CD14-positive monocyte (primary cell): ENCODE measurements around the gene RAB27B. TPM values are rescaled to one million over a fixed set of nuclear protein-coding genes. Genes with fewer than 3 reads are reported as not detected.

Experiments used
- DNase-seq, 3 donors: peaks; one replicate each; pipeline ENCODE4 v3.0.0-alpha.2; 2011 to 2022
- H2AFZ ChIP-seq: 2 replicates; pipeline ENCODE4 v1.6.0; 2012; ENCODE audit warnings: mild to moderate bottlenecking, low read depth, low read length, inconsistent platforms; ENCODE audit not compliant: insufficient read depth, poor library complexity, severe bottlenecking
- H3K27ac ChIP-seq, 2 donors: 1 replicate in 1 of 2; 2 replicates in 1 of 2; pipeline ENCODE4 v1.5.1; 2012 to 2013; ENCODE audit warnings: low read length in 2 of 2, control low read depth in 1 of 2, inconsistent platforms in 1 of 2, low read depth in 1 of 2, mild to moderate bottlenecking in 1 of 2
- H3K27me3 ChIP-seq, 2 donors: one replicate each; pipeline versions ENCODE4 v1.6.0 to v1.6.1; 2011 to 2013; ENCODE audit warnings: low read length in 2 of 2; ENCODE audit not compliant: control insufficient read depth in 2 of 2, insufficient read depth in 2 of 2
- H3K36me3 ChIP-seq, 2 donors: replicated peaks in 1 of 2; 1 replicate in 1 of 2; 2 replicates in 1 of 2; pipeline versions ENCODE4 v1.5.1 to v1.6.1; 2012 to 2013; ENCODE audit warnings: low read length in 2 of 2, control low read depth in 1 of 2, inconsistent platforms in 1 of 2, mild to moderate bottlenecking in 1 of 2; ENCODE audit not compliant: insufficient read depth in 2 of 2, control insufficient read depth in 1 of 2
- H3K4me1 ChIP-seq, 2 donors: 1 replicate in 1 of 2; 2 replicates in 1 of 2; pipeline versions ENCODE4 v1.5.1 to v1.6.1; 2012 to 2013; ENCODE audit warnings: low read length in 2 of 2, control low read depth in 1 of 2, inconsistent platforms in 1 of 2, mild to moderate bottlenecking in 1 of 2, moderate library complexity in 1 of 2; ENCODE audit not compliant: insufficient read depth in 2 of 2, control insufficient read depth in 1 of 2
- H3K4me2 ChIP-seq: replicated peaks from 2 replicates; pipeline ENCODE3; 2012; ENCODE audit warnings: low read length, moderate library complexity, mild to moderate bottlenecking; ENCODE audit not compliant: poor library complexity, severe bottlenecking; ENCODE audit errors: extremely low read depth
- H3K4me3 ChIP-seq, 3 experiments: fragments of 200-600 bp in 1 of 3; sonication (generic) in 1 of 3; replicated peaks in 1 of 3; 1 replicate in 2 of 3; 2 replicates in 1 of 3; pipeline ENCODE4 v1.5.1; 2011 to 2013; ENCODE audit warnings: low read length in 3 of 3, mild to moderate bottlenecking in 3 of 3, control low read depth in 2 of 3, low read depth in 2 of 3, inconsistent platforms in 1 of 3, moderate library complexity in 1 of 3
- H3K79me2 ChIP-seq: 2 replicates; pipeline ENCODE4 v1.6.0; 2012; ENCODE audit warnings: mild to moderate bottlenecking, control low read depth, inconsistent platforms, low read length, moderate library complexity; ENCODE audit not compliant: insufficient read depth
- H3K9ac ChIP-seq: 2 replicates; pipeline ENCODE4 v1.6.0; 2017; ENCODE audit warnings: low read length, mild to moderate bottlenecking; ENCODE audit not compliant: insufficient read depth, poor library complexity, severe bottlenecking
- H3K9me3 ChIP-seq, 2 donors: replicated peaks in 1 of 2; 1 replicate in 1 of 2; 2 replicates in 1 of 2; pipeline versions ENCODE4 v1.5.1 to v1.6.1; 2012 to 2013; ENCODE audit warnings: low read length in 2 of 2, control low read depth in 1 of 2; ENCODE audit not compliant: control insufficient read depth in 1 of 2, insufficient read depth in 1 of 2
- H4K20me1 ChIP-seq: 2 replicates; pipeline ENCODE4 v1.6.0; 2012; ENCODE audit warnings: mild to moderate bottlenecking, low read length, control low read depth, moderate library complexity; ENCODE audit not compliant: insufficient read depth
- H3K27ac Mint-ChIP-seq, 7 donors: one replicate each; pipeline ENCODE4 v1.8.0; 2020; ENCODE audit warnings: mild to moderate bottlenecking in 7 of 7, mixed read lengths in 7 of 7, moderate library complexity in 6 of 7, inconsistent platforms in 2 of 7
- H3K27me3 Mint-ChIP-seq, 3 donors: one replicate each; pipeline ENCODE4 v1.8.0; 2021 to 2022; ENCODE audit warnings: low read depth in 3 of 3, mild to moderate bottlenecking in 3 of 3, mixed read lengths in 3 of 3, moderate library complexity in 3 of 3, inconsistent platforms in 1 of 3
- H3K36me3 Mint-ChIP-seq, 2 donors: one replicate each; pipeline ENCODE4 v1.8.0; 2020; ENCODE audit warnings: mixed read lengths in 2 of 2, inconsistent platforms in 1 of 2, mild to moderate bottlenecking in 1 of 2
- H3K4me1 Mint-ChIP-seq: one replicate; pipeline ENCODE4 v1.8.0; 2020; ENCODE audit warnings: mild to moderate bottlenecking, mixed read lengths
- H3K4me3 Mint-ChIP-seq, 2 donors: one replicate each; pipeline ENCODE4 v1.8.0; 2020; ENCODE audit warnings: mild to moderate bottlenecking in 2 of 2, mixed read lengths in 2 of 2, moderate library complexity in 1 of 2
- H3K9me3 Mint-ChIP-seq, 7 donors: one replicate each; pipeline ENCODE4 v1.8.0; 2020 to 2022; ENCODE audit warnings: mixed read lengths in 7 of 7, mild to moderate bottlenecking in 6 of 7, moderate library complexity in 6 of 7, inconsistent platforms in 2 of 7
- WGBS: methylation state at CpG from one replicate; pipeline ENCODE4 v1.1.5; 2013; ENCODE audit warnings: missing lambda C conversion rate; ENCODE audit not compliant: insufficient coverage; 5-methylcytosine and 5-hydroxymethylcytosine counted together
- intact Hi-C, 2 donors: fragments of 100-400 bp; cut with micrococcal nuclease; formaldehyde crosslinking; loops; one replicate each; pipeline versions ENCODE4 v1.15.0 to v1.15.1; 2023
- polyA plus RNA-seq, 3 donors: library from polyadenylated mRNA; depleted of rRNA in 1 of 3; unstranded in 2 of 3; stranded (reverse) in 1 of 3; fragments of 300-500 nt in 2 of 3; fragments of >200 nt in 1 of 3; fragmentation: Illumina TruSeq in 2 of 3; gene quantifications; 1 replicate in 2 of 3; 2 replicates in 1 of 3; pipeline ENCODE4 v1.2.3, GENCODE V29; 2012 to 2021
- TF ChIP-seq, protein P1 (sequence below): fragments of 200-600 bp; IDR thresholded peaks from one replicate; pipeline ENCODE4 v1.8.0; 2022; ENCODE audit warnings: antibody characterized with exemption, mild to moderate bottlenecking

Gene RAB27B
- polyA plus RNA-seq, 3 donors = 0.11 to 0.13 TPM; not detected in 1

GRCh38 chr18:54879691-54880090 is 51.4 kb downstream of the RAB27B start:
- WGBS = 94% methylated on average over 2 of the region's 4 CpGs
- H3K79me2 ChIP-seq = no peaks in the 10 kb centered on the region
- H3K9me3 Mint-ChIP-seq = peaks cover 0 to 2% (median 0%) of the 10 kb centered on the region in 7 donors
- H3K36me3 ChIP-seq = no peaks in the 10 kb centered on the region
- no peaks in the 10 kb centered on the region for H3K27me3 ChIP-seq
- no peak for DNase-seq
- H3K9me3 ChIP-seq = no peaks in the 10 kb centered on the region
- no peak overlapping the region for H3K4me2 ChIP-seq
- TF ChIP-seq, protein P1, sequence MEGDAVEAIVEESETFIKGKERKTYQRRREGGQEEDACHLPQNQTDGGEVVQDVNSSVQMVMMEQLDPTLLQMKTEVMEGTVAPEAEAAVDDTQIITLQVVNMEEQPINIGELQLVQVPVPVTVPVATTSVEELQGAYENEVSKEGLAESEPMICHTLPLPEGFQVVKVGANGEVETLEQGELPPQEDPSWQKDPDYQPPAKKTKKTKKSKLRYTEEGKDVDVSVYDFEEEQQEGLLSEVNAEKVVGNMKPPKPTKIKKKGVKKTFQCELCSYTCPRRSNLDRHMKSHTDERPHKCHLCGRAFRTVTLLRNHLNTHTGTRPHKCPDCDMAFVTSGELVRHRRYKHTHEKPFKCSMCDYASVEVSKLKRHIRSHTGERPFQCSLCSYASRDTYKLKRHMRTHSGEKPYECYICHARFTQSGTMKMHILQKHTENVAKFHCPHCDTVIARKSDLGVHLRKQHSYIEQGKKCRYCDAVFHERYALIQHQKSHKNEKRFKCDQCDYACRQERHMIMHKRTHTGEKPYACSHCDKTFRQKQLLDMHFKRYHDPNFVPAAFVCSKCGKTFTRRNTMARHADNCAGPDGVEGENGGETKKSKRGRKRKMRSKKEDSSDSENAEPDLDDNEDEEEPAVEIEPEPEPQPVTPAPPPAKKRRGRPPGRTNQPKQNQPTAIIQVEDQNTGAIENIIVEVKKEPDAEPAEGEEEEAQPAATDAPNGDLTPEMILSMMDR = no peak
- H3K4me3 ChIP-seq = no peak overlapping the region
- peaks cover 2 to 3% (median 2%) of the 10 kb centered on the region in 3 donors for H3K27me3 Mint-ChIP-seq
- no peak overlapping the region for H3K9ac ChIP-seq
- intact Hi-C loops = no loop called here
- no peak overlapping the region for H3K27ac Mint-ChIP-seq
- H3K4me1 ChIP-seq = no peaks in the 10 kb centered on the region
- H3K36me3 Mint-ChIP-seq = no peaks in the 10 kb centered on the region
- no peaks in the 10 kb centered on the region for H4K20me1 ChIP-seq
- H3K4me1 Mint-ChIP-seq = no peaks in the 10 kb centered on the region
- H3K4me3 Mint-ChIP-seq = no peak overlapping the region
- H2AFZ ChIP-seq = no peak overlapping the region
- H3K27ac ChIP-seq = no peak overlapping the region

GRCh38 chr18:54880395-54881105 is 52.3 kb downstream of the RAB27B start:
- 95% methylated on average over 5 of the region's 5 CpGs for WGBS
- Histone ChIP-seq H3K79me2 (no peaks in the 10 kb centered on the region), H4K20me1 (no peaks in the 10 kb centered on the region), H3K4me2 (no peak overlapping the region), H3K4me1 (no peaks in the 10 kb centered on the region), H3K9ac (no peak overlapping the region), H3K4me3 (no peak overlapping the region), H3K36me3 (no peaks in the 10 kb centered on the region), H2AFZ (no peak overlapping the region), H3K9me3 (no peaks in the 10 kb centered on the region), H3K27ac (no peak overlapping the region), H3K27me3 (no peaks in the 10 kb centered on the region)
- Mint-ChIP-seq H3K36me3 (no peaks in the 10 kb centered on the region), H3K27me3 (peaks cover 0 to 2% (median 2%) of the 10 kb centered on the region in 3 donors), H3K4me3 (no peak overlapping the region), H3K4me1 (no peaks in the 10 kb centered on the region), H3K27ac (no peak overlapping the region), H3K9me3 (peaks cover 0 to 2% (median 0%) of the 10 kb centered on the region in 7 donors)
- TF ChIP-seq, protein P1 = no peak
- intact Hi-C loops = no loop called here
- DNase-seq = no peak
